Measurements from ENCODE around the gene TOMM70.

TOMM70 gene

DNA sequence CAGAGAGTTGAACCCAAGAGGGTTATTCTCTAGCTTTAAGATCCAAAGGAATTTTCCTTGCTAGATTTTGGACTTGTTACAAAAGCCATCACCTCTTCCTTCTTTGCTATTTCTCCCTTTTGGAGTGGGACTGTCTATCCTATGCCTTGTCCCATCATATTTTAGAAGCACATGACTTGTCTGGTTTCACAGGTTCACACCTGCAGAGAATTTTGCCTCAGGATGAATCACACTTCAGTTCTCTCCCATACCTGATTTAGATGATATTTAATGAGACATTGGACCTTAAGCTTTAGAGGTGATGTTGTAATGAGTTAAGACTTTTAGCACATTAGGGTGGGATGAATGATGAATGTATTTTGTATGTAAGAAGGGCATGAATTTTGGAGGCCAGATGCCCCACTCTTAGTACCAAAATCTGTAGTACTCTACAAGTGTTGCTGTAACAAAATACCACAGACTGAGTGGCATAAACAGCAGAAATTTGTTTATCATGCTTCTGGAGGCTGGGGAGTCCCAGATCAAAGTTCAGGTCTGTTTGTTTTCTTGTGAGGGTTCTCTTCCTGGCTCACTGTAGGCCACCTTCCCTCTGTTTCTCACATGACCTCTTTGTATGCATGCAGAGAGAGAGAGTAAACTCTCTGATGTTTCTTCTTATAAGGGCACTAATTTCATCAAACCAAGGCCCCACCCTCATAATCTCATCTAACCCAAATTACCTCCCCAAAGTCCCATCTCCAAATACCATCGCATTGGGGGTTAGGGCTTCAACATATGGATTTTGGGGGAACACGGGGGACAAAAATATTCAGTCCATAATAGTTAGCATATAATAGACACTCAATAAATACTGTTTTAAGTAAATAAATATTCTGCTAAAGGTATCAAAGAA is 10.4 kb upstream of the TOMM70 start:
- no peak for DNase-seq (ENCODE audit: low read depth)

DNA sequence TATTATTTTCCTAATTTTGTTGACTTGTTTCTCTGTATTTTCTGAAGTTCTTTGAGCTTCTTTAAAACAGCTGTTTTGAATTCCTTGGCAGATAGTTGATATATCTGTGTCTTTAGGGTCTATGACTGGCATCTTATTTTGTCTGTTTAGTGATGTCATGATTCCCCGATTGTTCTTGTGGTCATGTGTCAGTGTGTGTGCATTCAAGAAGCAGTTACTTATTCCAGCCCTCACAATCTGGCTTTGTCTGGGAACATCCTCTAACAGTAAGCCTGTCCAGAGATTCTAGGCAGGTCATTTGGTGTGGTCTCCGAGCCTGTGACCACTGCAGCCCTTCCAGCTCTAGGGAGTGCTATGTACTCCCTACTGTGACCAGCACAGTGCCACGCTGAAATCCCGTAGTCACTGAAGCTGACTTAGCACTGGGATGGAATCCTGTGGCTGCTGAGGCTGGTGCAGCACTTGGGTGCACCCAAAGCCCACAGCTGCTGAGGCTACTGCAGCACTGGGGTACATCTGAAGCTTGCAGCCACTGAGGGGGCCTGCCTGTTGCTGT is 7.2 kb upstream of the TOMM70 start:
- DNase-seq (ENCODE audit: low read depth), result no peak

DNA sequence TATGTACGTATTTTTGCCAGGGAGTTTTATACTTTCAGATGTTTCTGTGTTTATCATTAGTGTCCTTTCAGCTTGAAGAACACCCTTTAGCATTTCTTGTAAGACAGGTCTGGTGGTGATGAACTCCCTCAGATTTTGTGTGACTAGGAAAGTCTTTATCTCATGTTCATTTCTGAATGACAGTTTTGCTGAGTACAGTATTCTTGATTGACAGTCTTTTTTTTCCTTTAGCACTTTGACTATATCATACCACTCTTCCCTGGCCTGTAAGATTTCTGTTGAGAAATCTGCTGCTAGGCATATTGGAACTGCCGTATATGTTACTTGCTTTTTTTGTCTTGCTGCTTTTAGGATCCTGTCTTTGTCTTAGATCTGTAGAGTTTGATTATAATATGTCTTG is 6.3 kb upstream of the TOMM70 start:
- DNase-seq (ENCODE audit: low read depth), result no peak

DNA sequence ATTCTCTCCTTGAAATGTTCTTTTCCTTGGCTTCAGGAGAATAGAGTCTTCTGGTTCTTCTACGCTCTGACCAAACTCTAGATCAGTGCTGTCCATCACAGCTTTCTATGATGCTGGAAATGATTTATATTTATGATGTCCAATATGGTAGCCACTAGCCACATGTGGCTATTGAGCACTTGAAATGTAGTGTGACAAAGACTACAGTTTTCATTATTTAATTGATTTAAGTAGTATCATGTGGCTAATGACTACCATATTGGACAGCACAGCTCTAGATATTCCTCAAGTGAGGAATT is 3.3 kb upstream of the TOMM70 start:
- DNase-seq (ENCODE audit: low read depth), result no peak

DNA sequence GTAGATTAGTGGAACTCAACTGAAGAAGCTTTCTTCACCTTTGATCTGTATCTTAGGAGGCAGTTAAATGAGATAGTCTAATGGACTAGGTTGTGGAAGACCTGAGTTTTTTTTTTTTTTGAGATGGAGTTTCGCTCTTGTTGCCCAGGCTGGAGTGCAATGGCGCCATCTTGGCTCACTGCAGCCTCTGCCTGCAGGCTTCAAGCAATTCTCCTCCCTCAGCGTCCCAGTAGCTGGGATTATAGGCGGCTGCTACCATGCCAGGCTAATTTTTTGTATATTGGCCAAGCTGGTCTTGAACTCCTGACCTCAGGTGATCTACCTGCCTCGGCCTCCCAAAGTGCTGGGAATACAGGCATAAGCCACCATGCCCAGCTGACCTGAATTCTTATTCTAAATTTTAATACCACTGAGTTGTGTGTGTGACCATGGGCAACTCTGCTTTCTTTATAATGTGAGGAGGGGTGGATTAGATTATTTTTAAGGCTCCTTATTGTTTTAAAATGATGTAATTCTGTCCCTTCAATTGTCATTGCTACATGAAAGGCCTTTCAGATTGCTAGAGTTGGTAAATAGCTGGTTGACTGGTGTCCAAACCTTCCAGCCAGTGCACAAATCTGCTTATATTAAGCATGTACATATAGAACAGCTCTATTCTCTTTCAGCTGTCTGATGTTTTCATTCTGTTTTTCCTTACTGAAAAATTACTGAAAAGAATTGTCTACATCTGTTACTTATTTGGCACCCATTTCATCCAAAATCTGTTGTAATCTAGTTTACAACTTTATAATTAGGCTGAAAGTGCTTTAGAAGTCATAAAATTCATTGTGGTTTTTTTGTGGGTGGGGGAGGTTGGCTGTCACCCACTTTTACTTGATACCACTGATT is 2.7 kb upstream of the TOMM70 start:
- DNase-seq (ENCODE audit: low read depth), result no peak

DNA sequence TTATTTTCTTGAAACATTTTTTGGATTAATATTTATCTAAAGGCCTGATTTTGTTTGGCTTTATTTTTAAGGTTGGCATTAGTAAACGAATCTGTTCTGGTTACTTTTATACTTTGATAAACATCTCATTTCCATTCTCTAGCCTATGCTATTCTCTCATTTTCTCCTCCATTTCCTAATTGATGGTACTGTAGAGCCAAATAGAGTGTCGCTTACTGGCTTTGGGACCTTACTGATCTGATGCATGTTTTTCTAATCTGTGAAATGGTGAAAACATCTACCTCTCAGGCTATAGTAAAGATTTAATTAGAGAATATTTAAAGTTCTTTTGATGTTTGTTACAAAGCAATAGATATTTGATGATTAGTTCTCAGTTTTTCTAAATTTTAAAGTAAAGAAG is 2.0 kb upstream of the TOMM70 start:
- DNase-seq (ENCODE audit: low read depth), result no peak

DNA sequence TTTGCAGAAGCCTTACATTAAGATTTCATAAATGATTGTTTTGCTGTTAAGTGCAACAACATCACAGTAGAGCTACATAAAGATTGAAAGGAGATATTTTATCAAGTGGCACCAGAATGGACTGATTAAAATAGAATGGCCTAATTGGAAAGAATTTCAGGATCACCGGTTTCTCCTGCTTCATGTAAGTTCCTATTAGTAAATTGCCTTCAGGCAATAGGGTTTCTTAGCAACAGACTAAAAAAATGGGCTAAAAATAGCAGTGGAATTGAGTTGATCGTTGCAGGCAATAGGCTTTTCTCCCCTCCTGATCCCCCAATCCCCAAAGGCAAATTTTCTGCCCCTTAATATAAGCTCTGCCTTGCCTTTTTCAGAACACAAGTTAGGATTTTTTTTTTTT is 1.4 kb upstream of the TOMM70 start:
- no peak for DNase-seq (ENCODE audit: low read depth)

DNA sequence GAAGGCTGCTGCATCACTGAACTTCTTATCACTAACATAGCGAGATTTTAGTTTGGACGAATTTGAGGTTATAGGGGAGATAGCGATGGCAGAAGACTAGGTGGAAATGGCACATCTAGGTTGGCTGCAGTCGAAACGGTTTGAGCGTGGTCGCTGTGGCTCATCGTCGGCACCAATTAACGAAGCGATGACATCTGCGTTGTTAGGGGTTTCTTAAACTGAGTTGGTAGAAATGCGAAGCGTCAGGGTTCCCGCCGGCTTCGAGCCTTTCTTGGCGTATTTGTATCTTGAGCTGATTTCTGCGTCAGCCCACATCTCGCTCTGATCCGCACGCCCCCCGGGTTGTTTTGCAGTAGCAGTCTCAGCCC is 769 bp upstream of the TOMM70 start:
- peak; percentile 30 for DNase-seq (ENCODE audit: low read depth)

DNA sequence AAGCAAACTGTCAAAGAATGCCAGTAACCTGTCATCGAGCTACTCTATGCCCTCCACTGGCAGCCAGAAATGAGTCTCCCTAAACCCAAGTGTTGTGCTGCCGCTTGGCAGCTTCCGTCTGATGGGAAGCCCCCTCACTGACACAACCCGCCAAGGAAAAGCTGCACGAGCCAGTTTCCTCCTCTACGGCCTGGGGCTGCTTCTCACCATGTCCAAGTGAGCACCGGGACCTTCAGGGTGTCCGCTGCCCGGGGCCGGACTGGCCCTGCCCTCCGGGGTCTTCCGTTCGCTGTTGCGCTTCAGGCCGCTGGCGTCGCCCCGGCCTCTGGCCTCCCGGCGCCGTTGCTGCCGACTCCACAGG is 490 bp downstream of the TOMM70 start:
- DNase-seq (ENCODE audit: low read depth), result peak; percentile 16

DNA sequence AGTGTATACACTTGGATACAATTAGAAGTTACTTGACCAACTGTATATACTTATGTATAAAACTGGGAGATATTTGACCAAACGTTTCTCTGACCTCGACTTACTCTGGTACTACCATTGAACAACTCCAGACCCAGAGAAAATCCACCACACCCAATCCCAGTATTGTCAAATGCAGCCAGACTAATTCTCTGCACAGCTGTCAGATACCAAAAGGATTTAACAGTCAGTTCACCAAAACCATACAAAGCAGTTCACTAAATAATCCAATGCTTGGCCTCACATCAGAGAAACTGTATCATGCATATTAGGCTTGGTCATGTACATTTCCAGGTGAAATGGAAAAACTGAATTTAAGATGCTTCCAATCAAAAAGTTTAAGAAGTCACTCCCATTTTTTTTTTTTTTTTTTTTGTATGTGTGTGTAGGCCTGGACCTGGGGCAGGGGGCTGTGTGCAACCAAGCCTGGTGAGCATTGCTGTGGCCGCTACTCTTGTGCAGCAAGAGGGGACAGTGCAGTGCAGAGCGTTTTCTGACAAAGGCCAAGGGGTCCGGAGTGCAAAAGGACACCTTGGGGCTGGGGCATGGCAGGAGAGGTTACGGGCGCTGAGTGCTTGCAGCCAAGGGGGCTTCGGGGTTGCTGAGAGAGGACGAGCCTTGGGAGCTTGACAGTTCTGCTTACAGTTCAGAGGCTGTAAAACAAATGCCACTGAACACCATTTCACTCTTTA is 1.4 kb downstream of the TOMM70 start:
- no peak for DNase-seq (ENCODE audit: low read depth)

DNA sequence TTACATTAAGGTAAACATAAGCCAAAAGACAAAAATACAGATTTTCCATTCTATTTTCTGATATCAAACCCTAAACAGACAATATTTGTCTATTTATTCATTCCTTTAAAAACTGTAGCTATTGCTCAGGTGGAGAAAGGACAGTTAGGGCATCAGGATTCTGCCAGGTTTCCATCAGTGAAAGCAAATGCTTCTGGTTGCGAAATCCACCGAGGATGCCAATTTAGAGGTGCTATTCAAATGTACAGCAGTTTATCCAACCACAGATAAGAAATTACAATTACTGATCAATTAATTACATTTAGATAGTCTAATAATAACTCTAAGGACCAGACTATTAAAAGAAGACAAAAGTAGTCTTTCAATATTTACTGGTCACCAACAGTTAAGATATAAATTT is 3.9 kb downstream of the TOMM70 start:
- no peak for DNase-seq (ENCODE audit: low read depth)

DNA sequence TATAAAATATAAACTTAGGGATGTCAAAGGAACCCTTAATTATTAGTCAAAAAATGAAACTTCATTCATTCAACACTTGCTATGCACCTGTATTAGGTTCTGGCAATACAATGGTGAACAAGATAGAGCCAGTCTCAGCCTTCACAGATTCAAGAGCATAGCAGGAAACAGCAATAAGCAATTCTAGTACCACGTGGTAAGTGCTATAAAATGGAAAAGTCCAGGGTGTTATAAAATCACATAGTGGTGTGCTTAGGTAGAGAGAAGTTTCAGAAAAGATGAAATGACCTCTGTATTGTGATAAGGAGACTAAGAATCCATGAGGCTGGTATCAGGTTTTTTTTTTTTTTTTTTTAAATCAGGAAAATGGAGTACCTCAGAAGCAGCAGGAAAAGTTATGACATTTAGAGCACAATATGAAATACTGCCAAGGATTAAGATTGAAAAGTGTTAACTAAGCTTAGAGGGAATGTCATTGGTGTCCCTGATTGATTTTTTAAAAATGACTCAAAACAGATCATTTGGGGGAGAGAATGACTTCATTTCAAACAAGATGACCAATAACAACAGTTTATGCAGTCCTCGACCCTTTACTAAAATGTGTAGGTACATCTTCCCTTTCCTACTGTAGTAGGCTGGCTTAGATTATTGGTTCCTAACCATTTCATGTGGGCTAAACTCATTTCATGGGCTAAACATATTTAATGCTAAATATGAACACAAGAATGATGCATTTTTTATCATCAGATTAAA is 5.0 kb downstream of the TOMM70 start:
- no peak for DNase-seq (ENCODE audit: low read depth)

DNA sequence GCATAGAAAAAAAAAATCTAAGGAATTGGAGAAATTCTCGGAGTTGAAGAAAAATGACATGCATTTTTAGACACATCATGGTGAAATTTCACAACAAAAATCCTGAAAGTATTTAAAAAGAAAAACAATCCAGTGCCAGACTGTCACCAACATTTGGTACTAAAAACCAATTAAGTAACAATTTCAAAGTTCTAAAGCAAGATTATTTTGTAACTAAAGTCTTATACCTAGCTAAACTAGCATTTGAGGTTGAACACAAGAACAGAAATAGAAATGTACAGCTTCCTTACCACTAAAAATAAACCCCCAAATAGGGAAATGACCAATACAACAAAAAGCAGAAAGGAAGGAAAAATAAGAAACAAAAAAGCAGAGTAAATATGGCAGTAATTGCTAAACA is 11.9 kb downstream of the TOMM70 start:
- DNase-seq (ENCODE audit: low read depth), result no peak

DNA sequence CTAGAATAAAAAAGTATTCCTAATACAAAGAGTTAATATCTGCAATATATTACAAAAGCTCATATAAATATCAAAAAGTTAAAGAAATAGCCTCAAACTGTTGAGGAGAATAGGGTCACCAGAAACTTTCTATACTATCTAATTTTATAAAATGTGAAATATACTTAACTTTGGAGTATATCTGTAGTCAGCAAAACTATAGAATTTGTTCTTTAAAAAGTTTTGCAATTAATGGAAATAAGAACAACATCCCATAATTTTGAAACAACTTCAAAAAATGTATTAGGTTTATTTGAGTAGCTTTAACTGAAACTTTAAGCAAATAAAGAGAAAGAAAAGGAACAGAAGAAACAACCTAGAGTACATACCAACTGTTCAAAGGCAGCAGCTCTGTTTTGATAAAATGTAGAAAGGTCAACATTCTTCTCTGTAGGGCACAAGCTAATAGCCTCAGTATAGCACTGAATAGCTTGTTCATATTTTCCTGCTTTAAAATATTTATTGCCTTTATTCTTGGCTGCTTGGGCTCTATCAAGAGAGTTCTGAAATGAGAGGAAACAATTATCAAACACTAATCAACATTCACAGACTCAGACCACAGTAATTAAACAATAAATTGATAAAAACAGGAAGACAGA is 14.3 kb downstream of the TOMM70 start:
- no peak for DNase-seq (ENCODE audit: low read depth)

DNA sequence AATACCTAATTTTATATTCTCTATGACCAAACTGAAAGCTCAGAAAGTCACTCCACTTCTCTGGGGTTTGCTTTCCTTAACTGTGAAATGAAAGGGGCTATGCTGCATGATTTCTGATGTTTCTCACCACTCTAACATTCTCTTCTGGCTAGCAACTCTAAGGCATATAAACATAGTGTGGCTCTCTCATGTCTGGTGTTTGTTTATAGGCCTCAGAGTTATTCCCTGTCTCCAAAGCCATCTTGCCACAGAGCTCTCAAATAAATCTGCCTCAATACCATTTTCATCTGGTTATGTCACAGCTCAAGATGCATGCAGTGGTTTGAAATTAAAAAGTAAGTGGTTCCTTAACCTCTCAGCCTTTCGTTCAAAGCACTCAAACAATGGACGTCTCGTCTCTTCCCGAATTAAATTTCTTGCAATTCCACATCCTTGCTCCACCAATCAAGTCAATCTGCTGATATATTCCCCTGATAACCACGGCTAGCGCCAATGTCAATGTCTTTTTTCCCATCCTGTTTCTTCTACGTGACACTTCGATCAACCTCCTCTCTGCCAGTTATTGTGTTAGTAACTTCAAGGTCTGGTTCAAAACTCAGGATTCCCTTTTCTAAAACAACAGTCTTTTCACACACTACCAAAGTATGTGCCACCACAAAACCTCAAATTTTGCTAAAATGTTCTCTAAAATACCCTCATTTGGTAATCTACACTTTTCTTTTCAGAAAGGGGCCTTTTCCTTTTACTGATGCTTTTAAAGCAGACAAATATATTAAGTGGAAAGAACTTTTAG is 16.0 kb downstream of the TOMM70 start:
- no peak for DNase-seq (ENCODE audit: low read depth)

DNA sequence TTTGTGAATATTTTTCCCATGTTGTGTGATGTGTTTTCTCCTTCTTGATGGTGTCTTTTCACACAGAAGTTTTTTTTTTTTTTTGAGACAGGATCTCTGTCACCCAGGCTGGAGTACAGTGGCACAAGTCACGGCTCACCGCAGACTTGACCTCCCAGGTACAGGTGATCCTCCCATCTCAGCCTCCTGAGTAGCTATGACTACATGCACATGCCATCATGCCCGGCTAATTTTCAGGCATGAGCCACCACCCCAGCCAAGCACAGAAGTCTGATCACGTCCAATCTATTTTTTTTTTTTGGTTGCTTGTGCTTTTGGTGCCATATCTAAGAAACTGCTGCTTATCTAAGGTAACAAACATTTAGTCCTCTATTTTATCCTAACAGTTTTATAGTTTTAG is 24.6 kb downstream of the TOMM70 start:
- no peak for DNase-seq (ENCODE audit: low read depth)

DNA sequence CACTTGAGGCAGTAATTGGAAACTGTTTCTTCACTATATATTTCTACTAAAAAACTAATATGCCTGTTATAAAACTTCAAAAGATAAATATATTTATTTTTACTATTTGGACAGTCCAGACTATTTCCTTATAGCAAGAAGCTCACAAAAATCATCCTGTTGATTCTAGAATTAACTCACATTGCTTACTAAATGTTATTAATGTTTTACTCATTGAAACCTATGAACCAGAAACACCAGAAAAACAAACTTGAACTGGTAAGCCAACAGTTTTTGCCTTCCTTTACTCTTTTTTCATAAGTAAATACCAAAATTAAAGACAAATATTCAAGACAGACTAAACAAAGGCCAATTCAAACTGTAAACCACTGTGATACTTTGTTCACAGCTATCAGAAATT is 26.4 kb downstream of the TOMM70 start:
- DNase-seq (ENCODE audit: low read depth), result no peak

DNA sequence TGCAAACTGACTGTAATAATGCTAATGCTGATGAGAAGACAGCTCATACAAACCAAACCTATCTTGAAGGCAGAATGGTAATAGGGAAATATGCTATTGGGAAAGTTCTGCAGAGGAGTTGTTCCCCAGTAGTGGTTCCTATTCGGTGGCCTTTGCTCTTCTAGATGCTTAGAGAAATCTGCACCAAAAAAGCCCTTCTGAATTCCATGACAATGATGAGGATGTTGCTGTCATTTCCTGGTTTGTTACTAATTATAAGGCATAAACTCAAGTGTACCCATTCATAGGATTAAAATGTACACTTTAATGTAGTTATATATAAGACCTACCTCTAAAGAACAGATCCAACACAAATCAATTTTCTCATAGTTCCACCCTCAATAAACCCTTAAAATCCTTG is 30.1 kb downstream of the TOMM70 start:
- no peak for DNase-seq (ENCODE audit: low read depth)

DNA sequence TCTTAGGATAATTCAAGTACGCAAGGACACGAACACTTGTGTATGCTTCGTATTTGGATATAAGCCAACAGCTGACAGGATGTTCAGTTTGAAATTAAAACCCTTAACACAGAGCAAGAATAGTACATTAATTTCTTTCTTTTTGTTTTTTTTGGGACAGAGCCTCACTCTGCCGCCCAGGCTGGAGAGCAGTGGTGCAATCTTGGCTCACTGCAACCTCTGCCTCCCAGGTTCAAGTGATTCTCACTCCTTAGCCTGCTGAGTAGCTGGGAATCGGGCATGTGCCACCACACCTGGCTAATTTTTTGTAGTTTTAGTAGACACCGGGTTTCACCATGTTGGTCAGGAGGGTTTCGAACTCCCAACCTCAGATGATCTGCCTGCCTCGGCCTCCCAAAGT is 32.4 kb downstream of the TOMM70 start:
- no peak for DNase-seq (ENCODE audit: low read depth)

DNA sequence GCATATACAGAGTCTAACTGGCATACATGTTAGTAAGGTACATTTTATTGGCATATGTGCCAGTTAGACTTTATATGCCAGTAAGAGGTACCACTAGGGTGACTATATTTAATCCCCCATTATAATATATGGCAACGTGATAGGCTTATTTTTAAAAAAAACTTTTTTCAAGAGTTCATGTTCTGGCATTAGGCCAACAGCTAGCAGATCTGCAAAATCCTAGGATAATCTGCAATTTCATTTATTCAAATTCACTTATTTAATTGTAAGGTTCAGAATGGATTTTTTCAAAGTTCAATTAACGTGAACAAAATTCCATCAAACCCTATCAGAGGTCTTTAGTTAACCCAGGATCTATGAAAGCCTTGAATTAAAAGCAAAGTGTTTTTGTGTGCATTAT is 34.5 kb downstream of the TOMM70 start:
- DNase-seq (ENCODE audit: low read depth), result no peak

DNA sequence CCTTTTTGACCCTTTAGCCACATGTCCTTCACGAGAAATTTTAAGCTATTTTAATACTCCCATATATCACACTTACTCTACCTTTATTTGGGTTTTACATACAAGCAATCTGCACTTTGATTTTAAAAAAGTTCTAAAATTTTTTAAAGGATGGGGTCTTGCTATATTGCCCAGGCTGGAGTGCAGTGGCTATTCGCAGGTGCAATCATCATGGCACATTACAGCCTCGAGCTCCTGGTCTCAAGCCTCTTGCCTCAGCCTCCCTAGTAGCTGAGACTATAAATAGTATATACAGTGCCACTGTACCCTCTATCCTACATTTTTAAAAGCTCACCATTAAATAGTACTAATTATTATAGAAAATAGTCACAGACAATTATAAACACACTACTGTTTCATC is 36.5 kb downstream of the TOMM70 start:
- no peak for DNase-seq (ENCODE audit: low read depth)

Data from activated T-cell treated with anti-CD3 and anti-CD28 coated beads for 1 hour (primary cell).